ENCODE results near the gene LIPG. TPM values are rescaled to one million over a fixed set of nuclear protein-coding genes. Genes with fewer than 3 reads are reported as not detected.

Gene LIPG
- total RNA-seq, 4 donors from 2014 or later, result 4.9 to 11.5 (median 6.9) TPM

DNA sequence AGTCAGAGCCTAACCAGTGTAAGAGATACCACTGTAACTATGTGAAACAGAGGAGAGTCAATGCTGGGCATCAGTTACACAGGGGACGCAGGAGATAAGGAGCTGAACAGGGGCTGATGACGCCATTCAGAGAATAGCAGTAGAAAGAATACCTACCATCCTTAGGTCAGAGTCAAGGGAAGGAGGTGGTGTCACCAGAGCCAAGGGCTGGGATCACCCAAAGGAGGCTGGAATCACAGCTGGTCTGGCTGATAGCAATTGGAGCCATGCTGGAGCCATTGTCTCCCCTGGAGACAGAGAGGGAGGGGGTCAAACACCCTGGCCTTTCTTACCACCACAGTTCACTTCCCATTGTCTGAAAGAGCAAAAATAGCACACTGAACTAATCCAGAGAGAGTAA, 37.5 kb upstream of the LIPG start:
- WGBS, 2 donors (ENCODE audit: low coverage in 1 of 2), result 89 to 90% methylated on average over 2 of the region's 2 CpGs
- intact Hi-C loops (cut with DNase I; ENCODE audit: low total_unique reads) (no loop called here), in situ Hi-C loops (cut with MboI; ENCODE audit: low pct_ligation_motif_present in 1 of 4, low pct_unique_long_range_greater_than_20kb in 1 of 4, low sequenced_read_pairs in 3 of 4) (loop anchor here in 1 of 4 donors (25.0 kb wide), 1 partner anchor 338 kb away; no protein-coding TSS in a partner anchor)
- H3K36me3 ChIP-seq, result no peaks in the 10 kb centered on the region
- no peak overlapping the region for H3K27ac ChIP-seq
- no peaks in the 10 kb centered on the region for H3K9me3 ChIP-seq
- DNase-seq, result no peak
- H3K4me1 ChIP-seq, result peaks cover 0 to 4% (median 0%) of the 10 kb centered on the region in 4 donors
- TF ChIP-seq POLR2A (IDR thresholded peaks at IDR 0.05), result no peak
- TF ChIP-seq EP300 (IDR thresholded peaks at IDR 0.05; ENCODE audit: low read depth), result no peak
- no peak for TF ChIP-seq POLR2AphosphoS5 (IDR thresholded peaks at IDR 0.05)
- TF ChIP-seq, protein P1, sequence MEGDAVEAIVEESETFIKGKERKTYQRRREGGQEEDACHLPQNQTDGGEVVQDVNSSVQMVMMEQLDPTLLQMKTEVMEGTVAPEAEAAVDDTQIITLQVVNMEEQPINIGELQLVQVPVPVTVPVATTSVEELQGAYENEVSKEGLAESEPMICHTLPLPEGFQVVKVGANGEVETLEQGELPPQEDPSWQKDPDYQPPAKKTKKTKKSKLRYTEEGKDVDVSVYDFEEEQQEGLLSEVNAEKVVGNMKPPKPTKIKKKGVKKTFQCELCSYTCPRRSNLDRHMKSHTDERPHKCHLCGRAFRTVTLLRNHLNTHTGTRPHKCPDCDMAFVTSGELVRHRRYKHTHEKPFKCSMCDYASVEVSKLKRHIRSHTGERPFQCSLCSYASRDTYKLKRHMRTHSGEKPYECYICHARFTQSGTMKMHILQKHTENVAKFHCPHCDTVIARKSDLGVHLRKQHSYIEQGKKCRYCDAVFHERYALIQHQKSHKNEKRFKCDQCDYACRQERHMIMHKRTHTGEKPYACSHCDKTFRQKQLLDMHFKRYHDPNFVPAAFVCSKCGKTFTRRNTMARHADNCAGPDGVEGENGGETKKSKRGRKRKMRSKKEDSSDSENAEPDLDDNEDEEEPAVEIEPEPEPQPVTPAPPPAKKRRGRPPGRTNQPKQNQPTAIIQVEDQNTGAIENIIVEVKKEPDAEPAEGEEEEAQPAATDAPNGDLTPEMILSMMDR (IDR thresholded peaks at IDR 0.05), result no peak
- no peaks in the 10 kb centered on the region for H3K27me3 ChIP-seq
- H3K4me3 ChIP-seq, result no peak overlapping the region

DNA sequence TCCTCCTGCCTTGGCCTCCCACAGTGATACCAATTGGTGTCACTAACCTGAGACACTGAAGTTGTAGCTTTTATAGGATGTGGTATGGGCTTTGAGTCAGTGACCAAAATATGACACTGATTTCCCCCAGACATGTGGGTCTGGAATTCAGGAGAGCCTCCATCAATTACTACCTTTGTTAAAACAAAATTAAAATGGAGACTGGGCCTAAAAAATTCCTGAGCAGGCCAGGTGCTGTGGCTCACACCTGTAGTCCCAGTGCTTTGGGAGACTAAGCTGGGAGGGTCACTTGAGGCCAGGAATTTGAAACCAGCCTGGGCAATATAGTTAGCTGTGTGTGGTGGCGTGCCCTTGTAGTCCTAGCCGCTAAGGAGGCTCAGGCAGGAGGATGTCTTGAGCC, 36.9 kb upstream of the LIPG start:
- TF ChIP-seq EP300 (IDR thresholded peaks at IDR 0.05; ENCODE audit: low read depth) (no peak), POLR2A (IDR thresholded peaks at IDR 0.05) (no peak), POLR2AphosphoS5 (IDR thresholded peaks at IDR 0.05) (no peak)
- TF ChIP-seq, protein P1 (IDR thresholded peaks at IDR 0.05), result no peak
- Histone ChIP-seq H3K4me3 (no peak overlapping the region), H3K9me3 (no peaks in the 10 kb centered on the region), H3K27me3 (no peaks in the 10 kb centered on the region), H3K4me1 (peaks cover 0 to 10% (median 3%) of the 10 kb centered on the region in 4 donors), H3K36me3 (no peaks in the 10 kb centered on the region), H3K27ac (no peak overlapping the region)
- WGBS, 2 donors (ENCODE audit: low coverage in 1 of 2), result 100% methylated on average over 1 to 2 of the region's 2 CpGs
- intact Hi-C loops (cut with DNase I; ENCODE audit: low total_unique reads), result no loop called here
- in situ Hi-C loops (cut with MboI; ENCODE audit: low pct_ligation_motif_present in 1 of 4, low pct_unique_long_range_greater_than_20kb in 1 of 4, low sequenced_read_pairs in 3 of 4), result loop anchor here in 1 of 4 donors (25.0 kb wide), 1 partner anchor 337 kb away; no protein-coding TSS in a partner anchor
- no peak for DNase-seq

DNA sequence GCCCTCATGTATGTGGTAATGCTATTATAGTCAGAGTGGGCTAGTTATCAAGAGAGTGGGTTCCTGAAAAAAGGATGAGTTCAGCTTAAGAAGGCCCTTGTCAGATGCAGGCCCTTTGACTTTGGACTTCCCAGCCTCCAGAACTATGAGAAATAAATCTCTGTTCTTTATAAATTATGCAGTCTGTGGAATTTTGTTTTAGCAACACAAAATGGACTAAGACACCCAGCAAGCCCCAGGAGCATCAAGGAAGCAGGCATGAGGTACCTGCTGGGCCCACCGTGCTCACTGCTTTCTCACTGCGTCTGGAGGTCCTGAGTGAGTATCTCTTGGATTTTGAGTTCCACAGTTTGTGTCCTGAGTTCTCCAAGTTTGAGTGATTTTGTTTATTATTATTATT, 35.9 kb upstream of the LIPG start:
- intact Hi-C loops (cut with DNase I; ENCODE audit: low total_unique reads) (no loop called here), in situ Hi-C loops (cut with MboI; ENCODE audit: low pct_ligation_motif_present in 1 of 4, low pct_unique_long_range_greater_than_20kb in 1 of 4, low sequenced_read_pairs in 3 of 4) (no loop called here)
- no peaks in the 10 kb centered on the region for H3K9me3 ChIP-seq

DNA sequence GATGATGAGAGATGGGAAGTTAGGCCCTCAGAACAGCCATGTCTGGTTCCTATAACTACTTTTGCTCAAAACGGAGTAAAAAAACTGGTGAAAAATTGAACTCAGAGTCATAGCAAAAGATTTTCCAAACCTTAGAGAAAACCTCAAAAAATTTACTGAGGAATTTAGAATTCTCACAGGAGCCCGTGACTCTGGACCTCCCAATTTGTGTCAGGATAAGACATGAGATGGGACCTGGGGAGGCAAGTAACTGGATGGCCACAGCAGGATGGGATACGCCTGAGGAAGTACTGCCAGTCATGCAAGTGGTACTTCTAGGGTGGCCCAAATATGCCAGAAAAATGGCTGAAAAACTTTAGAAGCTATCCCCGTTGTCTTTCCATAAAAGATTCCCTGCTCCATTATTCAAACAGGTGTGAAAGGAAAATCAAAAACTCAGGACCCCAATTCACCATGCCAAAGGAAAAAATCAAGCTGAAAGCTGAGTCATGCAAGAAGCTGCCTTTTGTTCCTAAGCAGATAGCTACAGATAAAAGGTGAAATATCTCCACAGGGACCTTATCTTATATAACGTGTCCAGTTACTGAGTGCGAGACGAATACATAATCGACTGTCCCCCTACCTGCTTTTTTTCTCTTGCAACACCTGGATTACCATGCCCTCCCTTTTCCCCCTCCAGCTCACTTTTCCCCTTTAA, 34.1 kb upstream of the LIPG start:
- in situ Hi-C loops (cut with MboI; ENCODE audit: low pct_ligation_motif_present in 1 of 4, low pct_unique_long_range_greater_than_20kb in 1 of 4, low sequenced_read_pairs in 3 of 4), result no loop called here
- WGBS, 2 donors (ENCODE audit: low coverage in 1 of 2), result 70 to 81% methylated on average over 5 to 8 of the region's 8 CpGs
- TF ChIP-seq POLR2A (IDR thresholded peaks at IDR 0.05), result no peak
- intact Hi-C loops (cut with DNase I; ENCODE audit: low total_unique reads), result no loop called here
- no peak overlapping the region for H3K27ac ChIP-seq
- H3K27me3 ChIP-seq, result no peaks in the 10 kb centered on the region
- no peaks in the 10 kb centered on the region for H3K9me3 ChIP-seq
- peaks cover 0 to 15% (median 7%) of the 10 kb centered on the region in 4 donors for H3K4me1 ChIP-seq
- no peaks in the 10 kb centered on the region for H3K36me3 ChIP-seq
- no peak for DNase-seq
- no peak overlapping the region for H3K4me3 ChIP-seq

More for the DNA sequence above, 35.9 kb upstream of the LIPG start:
- Histone ChIP-seq H3K27ac (no peak overlapping the region), H3K36me3 (no peaks in the 10 kb centered on the region), H3K27me3 (no peaks in the 10 kb centered on the region), H3K4me3 (no peak overlapping the region), H3K4me1 (peaks cover 0 to 15% (median 7%) of the 10 kb centered on the region in 4 donors)
- DNase-seq, result no peak
- no peak for TF ChIP-seq POLR2AphosphoS5 (IDR thresholded peaks at IDR 0.05)
- no peak for TF ChIP-seq EP300 (IDR thresholded peaks at IDR 0.05; ENCODE audit: low read depth)
- TF ChIP-seq POLR2A (IDR thresholded peaks at IDR 0.05), result no peak
- TF ChIP-seq, protein P1 (IDR thresholded peaks at IDR 0.05), result no peak
- 90 to 100% methylated on average over 1 to 2 of the region's 2 CpGs for WGBS, 2 donors (ENCODE audit: low coverage in 1 of 2)
